T-helper 1 cell (primary cell): ENCODE measurements around the gene PDE6B.

Experiments
- DNase-seq, 5 donors: peaks; one replicate each; pipeline ENCODE4 v3.0.0-alpha.2; 2012 to 2020

PDE6B gene

GRCh38 chr4:673349-674091, 48.1 kb downstream of the PDE6B start:
- DNase-seq = no peak

- peak; percentile 97 to 98 (median 97) for DNase-seq
These were observed 49.0 kb downstream of the PDE6B start, which contains the start of the genes ATP5ME and MYL5 for GRCh38 chr4:674172-675035. TSS of gene ATP5ME (minus strand) at chr4:674276. CDS start at chr4:674247, 29 bp downstream. TSS of gene MYL5 (plus strand) at chr4:674542. CDS start at chr4:678027, 3,485 bp downstream.

- no peak for DNase-seq
These were observed 49.9 kb downstream of the PDE6B start for GRCh38 chr4:675036-675882.

GRCh38 chr4:675980-676870, 50.9 kb downstream of the PDE6B start:
- DNase-seq = no peak

GRCh38 chr4:676871-677235, 51.5 kb downstream of the PDE6B start:
- no peak for DNase-seq

GRCh38 chr4:677431-678293, 52.3 kb downstream of the PDE6B start:
- no peak for DNase-seq

- DNase-seq = no peak
These were observed 53.1 kb downstream of the PDE6B start for GRCh38 chr4:678331-679103.

GRCh38 chr4:679104-679481, 53.7 kb downstream of the PDE6B start:
- no peak for DNase-seq

- no peak for DNase-seq
These were observed 54.3 kb downstream of the PDE6B start for GRCh38 chr4:679629-680028.

GRCh38 chr4:680091-680490, 54.7 kb downstream of the PDE6B start:
- no peak for DNase-seq

GRCh38 chr4:680551-680927, 55.2 kb downstream of the PDE6B start:
- DNase-seq = no peak

- DNase-seq = peak in 3 of 5 donors; percentile 41 to 60 (median 49)
These were observed 55.7 kb downstream of the PDE6B start for GRCh38 chr4:680928-681645.

GRCh38 chr4:681736-682451, 56.5 kb downstream of the PDE6B start:
- peak in 3 of 5 donors; percentile 46 to 62 (median 62) for DNase-seq

GRCh38 chr4:682490-683172, 57.3 kb downstream of the PDE6B start:
- DNase-seq = no peak

- no peak for DNase-seq
These were observed 58.0 kb downstream of the PDE6B start for GRCh38 chr4:683247-683897.

- DNase-seq = peak in 1 of 5 donors; percentile 45
These were observed 58.7 kb downstream of the PDE6B start for GRCh38 chr4:683982-684622.
